HepG2 (cell line): ENCODE results near the gene CPNE4.

Experiments
- CBFB ChIP-seq: sonication (generic); formaldehyde crosslinking; IDR thresholded peaks from 2 replicates; pipeline ENCODE4 v1.4.0; 2020; ENCODE audit warnings: missing genetic modification reagents
- CBX1 ChIP-seq: IDR thresholded peaks from one replicate; pipeline ENCODE4 v1.6.1; 2016; ENCODE audit warnings: antibody characterized with exemption, low read depth
- MIXL1 ChIP-seq: IDR thresholded peaks from 2 replicates; pipeline ENCODE4 v1.6.1; 2016
- NR2C2 ChIP-seq: sonication (generic); formaldehyde crosslinking; IDR thresholded peaks from 2 replicates; pipeline ENCODE4 v1.4.0; 2020; ENCODE audit warnings: missing genetic modification reagents, mild to moderate bottlenecking, moderate library complexity, borderline replicate concordance
- POLR2A ChIP-seq, 2 experiments: IDR thresholded peaks; 2 replicates each; pipeline ENCODE4 v1.6.1; 2011; ENCODE audit warnings: low read depth in 2 of 2, low read length in 2 of 2, mild to moderate bottlenecking in 1 of 2, moderate library complexity in 1 of 2; ENCODE audit not compliant: insufficient read depth in 1 of 2
- RARA ChIP-seq: IDR thresholded peaks from 2 replicates; pipeline ENCODE4 v1.6.1; 2016; ENCODE audit warnings: missing genetic modification reagents, missing compliant biosample characterization
- SMARCE1 ChIP-seq: fragments of 450-650 bp; IDR thresholded peaks from 2 replicates; pipeline ENCODE4 v1.6.1; 2017; ENCODE audit warnings: borderline replicate concordance
- ZC3H13 ChIP-seq: sonication (generic); formaldehyde crosslinking; IDR thresholded peaks from 2 replicates; pipeline ENCODE4 v1.8.1; 2023; ENCODE audit warnings: mild to moderate bottlenecking, missing genetic modification reagents, moderate library complexity
- ZNF292 ChIP-seq: sonication (generic); formaldehyde crosslinking; IDR thresholded peaks from 2 replicates; pipeline ENCODE4 v1.8.1; 2022; ENCODE audit warnings: mild to moderate bottlenecking, low read depth, missing genetic modification reagents, borderline replicate concordance
- ZNF781 ChIP-seq: sonication (generic); formaldehyde crosslinking; IDR thresholded peaks from 2 replicates; pipeline ENCODE4 v1.5.1; 2020; ENCODE audit warnings: borderline replicate concordance, mild to moderate bottlenecking, missing genetic modification reagents; ENCODE audit errors: not compliant biosample characterization
- TF ChIP-seq, protein P1 (sequence below): IDR thresholded peaks from 2 replicates; pipeline ENCODE4 v1.6.1; 2016
- TF ChIP-seq, protein P2 (sequence below): sonication (generic); formaldehyde crosslinking; IDR thresholded peaks from 2 replicates; pipeline ENCODE4 v1.4.0; 2020; ENCODE audit warnings: low read depth, missing genetic modification reagents
- TF ChIP-seq, protein P3 (sequence below): sonication (generic); formaldehyde crosslinking; IDR thresholded peaks from 2 replicates; pipeline ENCODE4 v1.5.0; 2020; ENCODE audit warnings: mild to moderate bottlenecking, missing genetic modification reagents, moderate library complexity
- TF ChIP-seq, protein P4 (sequence below), 2 experiments: sonication (generic) in 1 of 2; formaldehyde crosslinking in 1 of 2; IDR thresholded peaks; 2 replicates each; pipeline versions ENCODE4 v1.4.0 to v1.6.1; 2018 to 2020; ENCODE audit warnings: missing genetic modification reagents in 2 of 2, borderline replicate concordance in 1 of 2, low read depth in 1 of 2, mild to moderate bottlenecking in 1 of 2, missing biosample characterization in 1 of 2

DNA sequence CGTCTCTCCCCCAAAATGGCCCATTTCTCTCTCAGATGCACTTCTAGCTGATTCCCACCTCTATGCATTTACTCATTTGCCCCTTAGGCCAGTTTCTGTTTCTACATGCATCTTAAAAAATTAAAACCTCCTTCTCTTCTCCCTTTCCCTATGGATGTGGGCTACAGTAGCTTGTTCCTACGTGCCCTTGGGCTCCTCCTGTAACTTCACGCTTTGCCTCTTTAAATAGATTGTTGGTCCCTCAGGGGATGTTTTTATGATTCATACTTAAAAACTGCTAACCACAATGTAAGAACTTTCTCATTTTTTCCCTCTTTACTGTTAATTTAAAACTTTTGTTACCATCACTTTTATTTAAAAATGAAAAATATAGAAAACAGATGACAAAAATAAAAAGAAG is 346.4 kb downstream of the CPNE4 start:
- TF ChIP-seq, protein P1, sequence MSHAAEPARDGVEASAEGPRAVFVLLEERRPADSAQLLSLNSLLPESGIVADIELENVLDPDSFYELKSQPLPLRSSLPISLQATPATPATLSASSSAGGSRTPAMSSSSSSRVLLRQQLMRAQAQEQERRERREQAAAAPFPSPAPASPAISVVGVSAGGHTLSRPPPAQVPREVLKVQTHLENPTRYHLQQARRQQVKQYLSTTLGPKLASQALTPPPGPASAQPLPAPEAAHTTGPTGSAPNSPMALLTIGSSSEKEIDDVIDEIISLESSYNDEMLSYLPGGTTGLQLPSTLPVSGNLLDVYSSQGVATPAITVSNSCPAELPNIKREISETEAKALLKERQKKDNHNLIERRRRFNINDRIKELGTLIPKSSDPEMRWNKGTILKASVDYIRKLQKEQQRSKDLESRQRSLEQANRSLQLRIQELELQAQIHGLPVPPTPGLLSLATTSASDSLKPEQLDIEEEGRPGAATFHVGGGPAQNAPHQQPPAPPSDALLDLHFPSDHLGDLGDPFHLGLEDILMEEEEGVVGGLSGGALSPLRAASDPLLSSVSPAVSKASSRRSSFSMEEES (CRISPR knock-in tag): no peak
- TF ChIP-seq CBFB (CRISPR knock-in tag) (no peak), POLR2A (IDR thresholded peaks at IDR 0.05; ENCODE audit: insufficient read depth in 1 of 2, low read depth in 2 of 2, low read length in 2 of 2) (no peak), ZNF781 (no peak), RARA (CRISPR knock-in tag) (no peak), CBX1 (no peak), NR2C2 (no peak), SMARCE1 (no peak), ZNF292 (CRISPR knock-in tag) (no peak), MIXL1 (CRISPR knock-in tag) (no peak), ZC3H13 (CRISPR knock-in tag) (no peak)
- TF ChIP-seq, protein P2, sequence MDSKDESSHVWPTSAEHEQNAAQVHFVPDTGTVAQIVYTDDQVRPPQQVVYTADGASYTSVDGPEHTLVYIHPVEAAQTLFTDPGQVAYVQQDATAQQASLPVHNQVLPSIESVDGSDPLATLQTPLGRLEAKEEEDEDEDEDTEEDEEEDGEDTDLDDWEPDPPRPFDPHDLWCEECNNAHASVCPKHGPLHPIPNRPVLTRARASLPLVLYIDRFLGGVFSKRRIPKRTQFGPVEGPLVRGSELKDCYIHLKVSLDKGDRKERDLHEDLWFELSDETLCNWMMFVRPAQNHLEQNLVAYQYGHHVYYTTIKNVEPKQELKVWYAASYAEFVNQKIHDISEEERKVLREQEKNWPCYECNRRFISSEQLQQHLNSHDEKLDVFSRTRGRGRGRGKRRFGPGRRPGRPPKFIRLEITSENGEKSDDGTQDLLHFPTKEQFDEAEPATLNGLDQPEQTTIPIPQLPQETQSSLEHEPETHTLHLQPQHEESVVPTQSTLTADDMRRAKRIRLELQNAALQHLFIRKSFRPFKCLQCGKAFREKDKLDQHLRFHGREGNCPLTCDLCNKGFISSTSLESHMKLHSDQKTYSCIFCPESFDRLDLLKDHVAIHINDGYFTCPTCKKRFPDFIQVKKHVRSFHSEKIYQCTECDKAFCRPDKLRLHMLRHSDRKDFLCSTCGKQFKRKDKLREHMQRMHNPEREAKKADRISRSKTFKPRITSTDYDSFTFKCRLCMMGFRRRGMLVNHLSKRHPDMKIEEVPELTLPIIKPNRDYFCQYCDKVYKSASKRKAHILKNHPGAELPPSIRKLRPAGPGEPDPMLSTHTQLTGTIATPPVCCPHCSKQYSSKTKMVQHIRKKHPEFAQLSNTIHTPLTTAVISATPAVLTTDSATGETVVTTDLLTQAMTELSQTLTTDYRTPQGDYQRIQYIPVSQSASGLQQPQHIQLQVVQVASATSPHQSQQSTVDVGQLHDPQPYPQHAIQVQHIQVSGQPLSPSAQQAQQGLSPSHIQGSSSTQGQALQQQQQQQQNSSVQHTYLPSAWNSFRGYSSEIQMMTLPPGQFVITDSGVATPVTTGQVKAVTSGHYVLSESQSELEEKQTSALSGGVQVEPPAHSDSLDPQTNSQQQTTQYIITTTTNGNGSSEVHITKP: no peak
- TF ChIP-seq, protein P3, sequence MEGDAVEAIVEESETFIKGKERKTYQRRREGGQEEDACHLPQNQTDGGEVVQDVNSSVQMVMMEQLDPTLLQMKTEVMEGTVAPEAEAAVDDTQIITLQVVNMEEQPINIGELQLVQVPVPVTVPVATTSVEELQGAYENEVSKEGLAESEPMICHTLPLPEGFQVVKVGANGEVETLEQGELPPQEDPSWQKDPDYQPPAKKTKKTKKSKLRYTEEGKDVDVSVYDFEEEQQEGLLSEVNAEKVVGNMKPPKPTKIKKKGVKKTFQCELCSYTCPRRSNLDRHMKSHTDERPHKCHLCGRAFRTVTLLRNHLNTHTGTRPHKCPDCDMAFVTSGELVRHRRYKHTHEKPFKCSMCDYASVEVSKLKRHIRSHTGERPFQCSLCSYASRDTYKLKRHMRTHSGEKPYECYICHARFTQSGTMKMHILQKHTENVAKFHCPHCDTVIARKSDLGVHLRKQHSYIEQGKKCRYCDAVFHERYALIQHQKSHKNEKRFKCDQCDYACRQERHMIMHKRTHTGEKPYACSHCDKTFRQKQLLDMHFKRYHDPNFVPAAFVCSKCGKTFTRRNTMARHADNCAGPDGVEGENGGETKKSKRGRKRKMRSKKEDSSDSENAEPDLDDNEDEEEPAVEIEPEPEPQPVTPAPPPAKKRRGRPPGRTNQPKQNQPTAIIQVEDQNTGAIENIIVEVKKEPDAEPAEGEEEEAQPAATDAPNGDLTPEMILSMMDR (CRISPR knock-in tag): no peak
- TF ChIP-seq, protein P4, sequence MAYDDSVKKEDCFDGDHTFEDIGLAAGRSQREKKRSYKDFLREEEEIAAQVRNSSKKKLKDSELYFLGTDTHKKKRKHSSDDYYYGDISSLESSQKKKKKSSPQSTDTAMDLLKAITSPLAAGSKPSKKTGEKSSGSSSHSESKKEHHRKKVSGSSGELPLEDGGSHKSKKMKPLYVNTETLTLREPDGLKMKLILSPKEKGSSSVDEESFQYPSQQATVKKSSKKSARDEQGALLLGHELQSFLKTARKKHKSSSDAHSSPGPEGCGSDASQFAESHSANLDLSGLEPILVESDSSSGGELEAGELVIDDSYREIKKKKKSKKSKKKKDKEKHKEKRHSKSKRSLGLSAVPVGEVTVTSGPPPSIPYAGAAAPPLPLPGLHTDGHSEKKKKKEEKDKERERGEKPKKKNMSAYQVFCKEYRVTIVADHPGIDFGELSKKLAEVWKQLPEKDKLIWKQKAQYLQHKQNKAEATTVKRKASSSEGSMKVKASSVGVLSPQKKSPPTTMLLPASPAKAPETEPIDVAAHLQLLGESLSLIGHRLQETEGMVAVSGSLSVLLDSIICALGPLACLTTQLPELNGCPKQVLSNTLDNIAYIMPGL (CRISPR knock-in tag; IDR thresholded peaks at IDR 0.05; ENCODE audit: borderline replicate concordance in 1 of 2, low read depth in 1 of 2): no peak
